IMR-90 (cell line): ENCODE results near the gene LGALS1. TPM values are rescaled to one million over a fixed set of nuclear protein-coding genes. Genes with fewer than 3 reads are reported as not detected.

ENCODE experiments used
- ATAC-seq: fragments of 200-7000 bp; cut with Tn5 transposase; 2 replicates; pipeline ENCODE4 v1.9.1; 2020; ENCODE audit warnings: low read depth, mild to moderate bottlenecking, moderate library complexity
- BruUV-seq: library from RNA; stranded (reverse); fragments of 400-500 nt; replicated peaks from 2 replicates; lab custom pipeline; 2021; lab: Mats Ljungman, UMichigan
- CTCF ChIA-PET: fragments of 300-600 bp; formaldehyde crosslinking; extraction: SDS; loops from one replicate; lab custom pipeline; 2021; ENCODE audit warnings: antibody characterized with exemption; lab: Yijun Ruan, JAX
- POLR2A ChIA-PET: fragments of 300-600 bp; sonication (Branson Sonifier 250); formaldehyde crosslinking; loops from one replicate; lab custom pipeline; 2022; ENCODE audit warnings: antibody characterized with exemption; ENCODE audit not compliant: unreplicated experiment; lab: Charles Lee
- DNase-seq: peaks from one replicate; pipeline ENCODE4 v3.0.0; 2013
- H2AFZ ChIP-seq: replicated peaks from 2 replicates; pipeline ENCODE3; 2013; ENCODE audit warnings: low read length, mild to moderate bottlenecking; ENCODE audit not compliant: poor library complexity
- H2AK5ac ChIP-seq: 2 replicates; pipeline ENCODE4 v1.6.1; 2013; ENCODE audit warnings: low read depth, low read length, inconsistent platforms
- H2AK9ac ChIP-seq: replicated peaks from 2 replicates; pipeline ENCODE3; 2013; ENCODE audit warnings: mild to moderate bottlenecking, low read depth, low read length, moderate library complexity; ENCODE audit not compliant: poor library complexity
- H2BK120ac ChIP-seq: 2 replicates; pipeline ENCODE4 v1.6.1; 2013; ENCODE audit warnings: low read depth, low read length, inconsistent platforms
- H2BK15ac ChIP-seq: 3 replicates; pipeline ENCODE4 v1.6.1; 2013; ENCODE audit warnings: low read depth, low read length, inconsistent platforms
- H2BK20ac ChIP-seq: 2 replicates; pipeline ENCODE4 v1.6.1; 2013; ENCODE audit warnings: low read depth, mild to moderate bottlenecking, inconsistent platforms, low read length, moderate library complexity
- H2BK5ac ChIP-seq: 2 replicates; pipeline ENCODE4 v1.6.1; 2013; ENCODE audit warnings: mild to moderate bottlenecking, low read depth, low read length, inconsistent platforms; ENCODE audit not compliant: poor library complexity, severe bottlenecking
- H3K14ac ChIP-seq: replicated peaks from 2 replicates; pipeline ENCODE4 v1.6.1; 2013; ENCODE audit warnings: low read depth, low read length, inconsistent platforms
- H3K18ac ChIP-seq: 2 replicates; pipeline ENCODE4 v1.6.1; 2013; ENCODE audit warnings: low read depth, low read length, control low read depth
- H3K23ac ChIP-seq: 2 replicates; pipeline ENCODE4 v1.6.1; 2013; ENCODE audit warnings: low read depth, low read length, inconsistent platforms
- H3K27ac ChIP-seq: 2 replicates; pipeline ENCODE4 v1.5.1; 2013; ENCODE audit warnings: mild to moderate bottlenecking, control low read depth, low read length; ENCODE audit not compliant: insufficient read depth
- H3K27me3 ChIP-seq: 2 replicates; pipeline ENCODE4 v1.6.1; 2013; ENCODE audit warnings: low read length; ENCODE audit not compliant: control insufficient read depth, insufficient read depth
- H3K36me3 ChIP-seq: 2 replicates; pipeline ENCODE4 v1.6.1; 2013; ENCODE audit warnings: low read length, mixed read lengths; ENCODE audit not compliant: control insufficient read depth, insufficient read depth
- H3K4ac ChIP-seq: 2 replicates; pipeline ENCODE4 v1.6.1; 2013; ENCODE audit warnings: low read depth, low read length, inconsistent platforms
- H3K4me1 ChIP-seq: 2 replicates; pipeline ENCODE4 v1.6.1; 2013; ENCODE audit warnings: low read length, mixed read lengths; ENCODE audit not compliant: control insufficient read depth, insufficient read depth
- H3K4me2 ChIP-seq: 2 replicates; pipeline ENCODE4 v1.6.1; 2013; ENCODE audit warnings: low read depth, mild to moderate bottlenecking, control low read depth, low read length, moderate library complexity
- H3K4me3 ChIP-seq: 2 replicates; pipeline ENCODE4 v1.5.1; 2013; ENCODE audit warnings: low read depth, mild to moderate bottlenecking, control low read depth, low read length, moderate library complexity; ENCODE audit not compliant: insufficient read depth
- H3K56ac ChIP-seq: 2 replicates; pipeline ENCODE4 v1.6.1; 2013; ENCODE audit warnings: low read length, inconsistent platforms; ENCODE audit not compliant: insufficient read depth; ENCODE audit errors: extremely low read depth
- H3K79me1 ChIP-seq, 2 experiments: 2 replicates each; pipeline ENCODE4 v1.6.1; 2013; ENCODE audit warnings: low read length in 2 of 2, inconsistent platforms in 1 of 2, low read depth in 1 of 2
- H3K9ac ChIP-seq: 2 replicates; pipeline ENCODE4 v1.6.1; 2013; ENCODE audit warnings: low read depth, low read length, control low read depth
- H3K9me1 ChIP-seq: 2 replicates; pipeline ENCODE4 v1.6.1; 2013; ENCODE audit warnings: low read length, inconsistent platforms; ENCODE audit not compliant: insufficient read depth
- H3K9me3 ChIP-seq: 2 replicates; pipeline ENCODE4 v1.6.1; 2013; ENCODE audit warnings: low read length; ENCODE audit not compliant: control insufficient read depth, insufficient read depth
- H4K20me1 ChIP-seq: 2 replicates; pipeline ENCODE4 v1.6.1; 2013; ENCODE audit warnings: low read length, inconsistent platforms; ENCODE audit not compliant: insufficient read depth
- H4K5ac ChIP-seq: 2 replicates; pipeline ENCODE4 v1.6.1; 2013; ENCODE audit warnings: mild to moderate bottlenecking, low read depth, low read length, control low read depth
- H4K8ac ChIP-seq, 2 experiments: 2 replicates each; pipeline ENCODE4 v1.6.1; 2013; ENCODE audit warnings: low read depth in 2 of 2, low read length in 2 of 2, control low read depth in 1 of 2, inconsistent platforms in 1 of 2
- H4K91ac ChIP-seq: 2 replicates; pipeline ENCODE4 v1.6.1; 2013; ENCODE audit warnings: low read depth, low read length, inconsistent platforms; ENCODE audit not compliant: insufficient read depth
- CEBPB ChIP-seq: IDR thresholded peaks from 2 replicates; pipeline ENCODE4 v1.6.1; 2012; ENCODE audit warnings: low read depth, low read length, improper control_type of control experiment
- CHD1 ChIP-seq: IDR thresholded peaks from 2 replicates; pipeline ENCODE4 v1.6.1; 2012; ENCODE audit warnings: low read depth, low read length, improper control_type of control experiment
- FOS ChIP-seq: fragments of 150-350 bp; IDR thresholded peaks from 2 replicates; pipeline ENCODE4 v1.6.1; 2016; ENCODE audit warnings: low read depth, low read length
- RCOR1 ChIP-seq: IDR thresholded peaks from 2 replicates; pipeline ENCODE4 v1.6.1; 2012; ENCODE audit warnings: mild to moderate bottlenecking, low read length, improper control_type of control experiment; ENCODE audit not compliant: insufficient replicate concordance
- SMC3 ChIP-seq: fragments of 150-350 bp; IDR thresholded peaks from 2 replicates; pipeline ENCODE4 v1.6.1; 2016; ENCODE audit warnings: low read depth, mild to moderate bottlenecking, antibody characterized with exemption, low read length, moderate library complexity
- WGBS, 2 experiments: methylation state at CpG; one replicate each; pipeline versions ENCODE4 v1.1.5 to v1.1.7; 2013; ENCODE audit warnings: missing lambda C conversion rate in 2 of 2; ENCODE audit not compliant: insufficient read length in 1 of 2; ENCODE audit errors: extremely low coverage in 2 of 2; 5-methylcytosine and 5-hydroxymethylcytosine counted together
- dilution Hi-C: fragments of 300-500 bp; cut with HindIII; formaldehyde crosslinking; loops from one replicate; pipeline ENCODE4 v1.14.3; 2018; ENCODE audit warnings: low sequenced_read_pairs; ENCODE audit not compliant: unreplicated experiment
- in situ Hi-C: fragments of 300-500 bp; cut with MboI; formaldehyde crosslinking; loops from 3 replicates; pipeline ENCODE4 v1.14.3; 2019; ENCODE audit warnings: low sequenced_read_pairs, inconsistent platforms, mixed read lengths
- intact Hi-C: fragments of 100-400 bp; cut with micrococcal nuclease; formaldehyde crosslinking; loops from 2 replicates; pipeline ENCODE4 v1.10.0; 2022
- polyA plus RNA-seq, 3 experiments: library from polyadenylated mRNA; depleted of rRNA; stranded (reverse); fragments of >200 nt; gene quantifications; 2 replicates each; pipeline ENCODE4 v1.2.3, GENCODE V29; 2012; ENCODE audit warnings: low replicate concordance in 1 of 3
- total RNA-seq: library from RNA; depleted of rRNA; stranded (reverse); fragments of >200 nt; gene quantifications from 2 replicates; pipeline ENCODE4 v1.2.3, GENCODE V29; 2012
- TF ChIP-seq, protein P1 (sequence below): conservative IDR thresholded peaks from 2 replicates; pipeline ENCODE4 v1.5.1; 2012; ENCODE audit warnings: mild to moderate bottlenecking, low read depth, low read length, improper control_type of control experiment

LGALS1 gene
- total and polyA plus RNA-seq, 2 of the 4 experiments (the other 2 are of a cell fraction), result 11,896 to 15,383 TPM

DNA sequence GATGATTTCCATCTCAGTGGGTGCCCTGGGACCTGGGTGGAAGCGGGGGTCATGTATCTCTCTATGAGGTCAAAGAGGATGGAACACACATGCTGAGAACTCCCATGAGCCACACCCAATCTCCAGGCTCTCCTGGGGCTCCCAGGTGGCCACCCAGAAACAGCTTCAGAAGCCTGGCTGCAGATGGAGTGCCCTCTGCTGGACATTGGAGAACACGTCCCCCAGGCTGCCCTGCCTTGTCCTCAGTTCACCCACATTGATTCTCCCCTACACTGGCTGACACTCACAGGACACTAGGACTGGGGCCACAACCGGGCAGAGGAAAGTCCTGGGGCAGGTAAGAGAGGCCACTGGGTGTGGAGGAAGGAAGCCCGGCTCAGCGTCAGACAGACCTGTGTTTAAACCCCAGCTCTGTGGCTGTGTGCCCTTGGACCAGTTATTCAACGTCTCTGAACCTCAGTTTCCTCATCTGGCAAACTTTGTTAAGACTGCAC, 6.2 kb downstream of the LGALS1 start (continued):
- TF ChIP-seq, protein P1, sequence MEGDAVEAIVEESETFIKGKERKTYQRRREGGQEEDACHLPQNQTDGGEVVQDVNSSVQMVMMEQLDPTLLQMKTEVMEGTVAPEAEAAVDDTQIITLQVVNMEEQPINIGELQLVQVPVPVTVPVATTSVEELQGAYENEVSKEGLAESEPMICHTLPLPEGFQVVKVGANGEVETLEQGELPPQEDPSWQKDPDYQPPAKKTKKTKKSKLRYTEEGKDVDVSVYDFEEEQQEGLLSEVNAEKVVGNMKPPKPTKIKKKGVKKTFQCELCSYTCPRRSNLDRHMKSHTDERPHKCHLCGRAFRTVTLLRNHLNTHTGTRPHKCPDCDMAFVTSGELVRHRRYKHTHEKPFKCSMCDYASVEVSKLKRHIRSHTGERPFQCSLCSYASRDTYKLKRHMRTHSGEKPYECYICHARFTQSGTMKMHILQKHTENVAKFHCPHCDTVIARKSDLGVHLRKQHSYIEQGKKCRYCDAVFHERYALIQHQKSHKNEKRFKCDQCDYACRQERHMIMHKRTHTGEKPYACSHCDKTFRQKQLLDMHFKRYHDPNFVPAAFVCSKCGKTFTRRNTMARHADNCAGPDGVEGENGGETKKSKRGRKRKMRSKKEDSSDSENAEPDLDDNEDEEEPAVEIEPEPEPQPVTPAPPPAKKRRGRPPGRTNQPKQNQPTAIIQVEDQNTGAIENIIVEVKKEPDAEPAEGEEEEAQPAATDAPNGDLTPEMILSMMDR, result peak; percentile 93

DNA sequence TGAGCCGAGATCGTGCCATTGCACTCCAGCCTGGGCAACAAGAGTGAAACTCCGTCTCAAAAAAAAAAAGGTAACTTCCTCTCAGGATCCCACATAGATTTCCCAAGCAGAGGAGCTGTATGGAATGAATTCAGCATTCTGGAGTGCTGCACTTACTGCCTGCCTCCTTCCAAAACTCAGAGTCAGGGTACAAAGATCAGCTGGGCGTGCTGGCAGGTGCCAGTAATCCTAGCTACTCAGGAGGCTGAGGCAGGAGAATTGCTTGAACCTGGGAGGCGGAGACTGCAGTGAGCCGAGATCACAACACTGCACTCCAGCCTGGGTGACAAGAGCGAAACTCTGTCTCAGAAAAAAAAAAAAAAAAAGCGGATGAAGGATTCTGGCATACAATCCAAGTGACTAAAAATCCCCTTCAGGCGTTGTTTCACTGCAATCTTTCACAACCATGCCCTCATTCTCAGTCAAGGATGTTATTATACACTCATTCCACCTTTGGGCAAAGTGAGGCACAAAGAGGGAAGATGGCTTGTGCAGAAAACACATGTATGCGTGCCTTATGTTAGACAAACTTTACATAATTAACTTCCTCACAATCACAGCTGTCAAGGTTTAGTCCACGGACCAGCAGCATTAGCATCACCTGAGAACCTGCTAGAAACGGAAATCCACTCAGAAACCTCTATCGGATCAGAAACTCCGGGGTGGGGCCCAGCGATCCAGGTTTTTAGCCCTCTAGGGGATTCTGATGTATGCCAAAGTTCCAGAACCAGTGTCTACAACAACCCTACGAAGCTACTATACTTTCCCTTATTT, 9.6 kb downstream of the LGALS1 start:
- no peaks in the 10 kb centered on the region for H3K27me3 ChIP-seq
- ChIA-PET POLR2A (interaction anchor here (0.7 kb wide), 1 partner anchor 10 kb away, joined by 3 read pairs; no protein-coding TSS in a partner anchor), CTCF (interaction anchor here (1.3 to 1.5 kb wide), 2 partner anchors 42 to 48 kb away, joined by 4 to 5 read pairs; no protein-coding TSS in a partner anchor)
- no peak overlapping the region for H4K91ac ChIP-seq
- H2BK5ac ChIP-seq, result no peak overlapping the region
- no TSS peak for BruUV-seq
- peak overlapping the region; percentile 14; the same call in 1 of the 2 replicates for H2AK5ac ChIP-seq
- H4K5ac ChIP-seq, result no peak overlapping the region
- H3K9me3 ChIP-seq, result no peaks in the 10 kb centered on the region
- no peak overlapping the region for H2BK15ac ChIP-seq
- H3K56ac ChIP-seq, result no peak overlapping the region
- 70% methylated on average over 5 of the region's 16 CpGs; no CpG with 5 or more reads in 1 of the 2 experiments for WGBS, 2 experiments
- ATAC-seq, result no peak
- peaks cover 18% of the 10 kb centered on the region for H4K20me1 ChIP-seq
- H3K79me1 ChIP-seq, result peaks cover 20 to 39% of the 10 kb centered on the region in 2 experiments
- in situ Hi-C loops, result loop anchor here (5.0 kb wide), 1 partner anchor 38 kb away; no protein-coding TSS in a partner anchor
- H3K23ac ChIP-seq, result no peak overlapping the region
- H2BK20ac ChIP-seq, result no peak overlapping the region
- no peak overlapping the region for H2AFZ ChIP-seq
- TF ChIP-seq CHD1, result no peak
- no peak for TF ChIP-seq SMC3
- no peak for TF ChIP-seq RCOR1
- no peak for TF ChIP-seq CEBPB
- no peak for TF ChIP-seq FOS
- H2AK9ac ChIP-seq, result peak overlapping the region; percentile 66
- DNase-seq, result no peak
- H3K27ac ChIP-seq, result no peak overlapping the region
- H4K8ac ChIP-seq, result peak overlapping the region in 1 of 2 experiments; percentile 97; a peak in 2 of 4 replicates
- dilution Hi-C loops, result no loop called here
- peaks cover 8% of the 10 kb centered on the region for H3K4me1 ChIP-seq
- no peak overlapping the region for H3K18ac ChIP-seq
- H3K4me2 ChIP-seq, result no peak overlapping the region
- H3K9ac ChIP-seq, result no peak overlapping the region
- 0 out of 2 replicates have a peak, but pooled peaks cover 3% of the 10 kb centered on the region for H3K9me1 ChIP-seq
- intact Hi-C loops, result loop anchor here (5.0 kb wide), 1 partner anchor 107 kb away; no protein-coding TSS in a partner anchor
- no peak overlapping the region for H3K4me3 ChIP-seq
- no peak overlapping the region for H3K14ac ChIP-seq
- H3K4ac ChIP-seq, result no peak overlapping the region
- H2BK120ac ChIP-seq, result no peak overlapping the region
- H3K36me3 ChIP-seq, result peaks cover 13% of the 10 kb centered on the region
